ENCODE measurements around the gene FRG2C. TPM values are rescaled to one million over a fixed set of nuclear protein-coding genes. Genes with fewer than 3 reads are reported as not detected.
A peak's percentile ranks its signal among the peaks of the same experiment; 100 is the strongest.
"Not testable (repeated sequence)": the region's sequence is repeated elsewhere in the genome, so short reads cannot be mapped to it uniquely, and the experiment has no call there.

The FRG2C gene
- not detected for polyA plus RNA-seq (2013, experiment 1 of 2)
- polyA plus RNA-seq (2013, experiment 2 of 2), result not detected

DNA sequence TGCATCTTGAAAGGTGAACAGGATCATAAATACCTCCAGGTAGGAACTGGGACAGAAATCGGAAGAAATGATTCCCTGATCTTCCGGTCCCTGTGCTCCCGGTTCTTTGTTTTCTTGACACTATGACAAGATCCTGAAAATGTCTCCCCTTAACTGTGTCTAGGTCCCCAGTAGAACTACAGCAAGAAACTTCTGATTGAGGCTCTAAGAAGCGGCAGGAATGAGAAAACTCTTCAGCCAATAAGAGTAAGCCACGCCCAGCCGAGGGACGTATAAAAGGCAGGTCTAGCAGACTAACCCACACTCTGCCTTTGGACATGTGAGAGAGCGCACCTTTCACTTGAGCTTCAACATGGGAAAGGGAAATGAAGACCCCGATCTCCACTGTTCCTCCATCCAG lies at the start of gene FRG2C:
Gene FRG2C (plus strand): TSS at position 301 of the 400 bp plus-strand sequence. CDS start 52 bp downstream, at position 353.
- WGBS, 2 experiments (ENCODE audit: insufficient coverage in 2 of 2), result 79 to 89% methylated on average over 4 of the region's 9 CpGs
- not testable (repeated sequence) for H3K4me1 ChIP-seq (ENCODE audit: control insufficient read depth, insufficient read depth, low read length, poor library complexity, severe bottlenecking); H3K4me3 ChIP-seq (ENCODE audit: extremely low read depth, insufficient read depth, low read length, poor library complexity, severe bottlenecking); H3K9me3 ChIP-seq (ENCODE audit: control insufficient read depth, low read length); H3K27ac ChIP-seq (ENCODE audit: low read depth, low read length, severe bottlenecking); H3K36me3 ChIP-seq (ENCODE audit: control insufficient read depth, insufficient read depth, low read length)

GRCh38 chr3:75618666-75619305 lies 45.3 kb upstream of the FRG2C start:
- not testable (repeated sequence) for H3K4me1 ChIP-seq (ENCODE audit: control insufficient read depth, insufficient read depth, low read length, poor library complexity, severe bottlenecking); H3K36me3 ChIP-seq (ENCODE audit: control insufficient read depth, insufficient read depth, low read length); H3K27ac ChIP-seq (ENCODE audit: low read depth, low read length, severe bottlenecking); H3K9me3 ChIP-seq (ENCODE audit: control insufficient read depth, low read length)
- 6 to 23% methylated on average over 10 to 22 of the region's 43 CpGs for WGBS, 2 experiments (ENCODE audit: insufficient coverage in 2 of 2)
- H3K4me3 ChIP-seq (ENCODE audit: extremely low read depth, insufficient read depth, low read length, poor library complexity, severe bottlenecking), result peak overlapping the region; percentile 38

DNA sequence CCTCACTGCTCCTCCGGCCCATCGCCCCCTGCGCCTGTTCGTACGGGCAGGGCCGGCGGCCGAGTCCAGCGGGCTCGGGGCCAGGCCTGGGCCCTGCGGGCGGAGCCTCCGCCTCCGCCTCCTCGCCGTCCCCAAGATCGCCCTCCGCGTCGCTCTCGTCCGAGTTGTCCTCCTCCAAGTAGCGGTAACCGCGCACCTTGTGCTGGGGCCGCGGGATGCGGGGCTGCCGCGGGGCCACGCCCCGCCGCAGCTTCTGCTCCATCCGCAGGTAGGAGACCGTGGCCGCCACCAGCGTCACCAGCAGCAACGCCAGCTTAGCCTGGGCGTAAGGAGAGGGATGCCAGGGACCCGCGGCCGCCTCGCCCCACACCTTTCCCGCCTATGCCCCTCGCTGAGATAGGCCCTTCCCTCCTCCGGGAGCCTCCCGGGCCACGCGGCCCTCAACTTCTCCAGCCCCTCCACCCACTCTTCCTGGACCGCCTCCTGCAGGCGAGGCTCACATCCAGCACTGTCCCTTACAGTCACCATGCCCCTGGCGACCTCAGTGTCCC lies 44.6 kb upstream of the FRG2C start:
- not testable (repeated sequence) for H3K27ac ChIP-seq (ENCODE audit: low read depth, low read length, severe bottlenecking); H3K4me1 ChIP-seq (ENCODE audit: control insufficient read depth, insufficient read depth, low read length, poor library complexity, severe bottlenecking); H3K36me3 ChIP-seq (ENCODE audit: control insufficient read depth, insufficient read depth, low read length); H3K9me3 ChIP-seq (ENCODE audit: control insufficient read depth, low read length)
- 1 to 2% methylated on average over 33 to 44 of the region's 52 CpGs for WGBS, 2 experiments (ENCODE audit: insufficient coverage in 2 of 2)
- H3K4me3 ChIP-seq (ENCODE audit: extremely low read depth, insufficient read depth, low read length, poor library complexity, severe bottlenecking), result peak overlapping the region; percentile 38

- H3K4me3 ChIP-seq (ENCODE audit: extremely low read depth, insufficient read depth, low read length, poor library complexity, severe bottlenecking); H3K4me1 ChIP-seq (ENCODE audit: control insufficient read depth, insufficient read depth, low read length, poor library complexity, severe bottlenecking); H3K9me3 ChIP-seq (ENCODE audit: control insufficient read depth, low read length); H3K27ac ChIP-seq (ENCODE audit: low read depth, low read length, severe bottlenecking); H3K36me3 ChIP-seq (ENCODE audit: control insufficient read depth, insufficient read depth, low read length): not testable (repeated sequence)
- WGBS, 2 experiments (ENCODE audit: insufficient coverage in 2 of 2), result 82 to 87% methylated on average over 7 of the region's 10 CpGs
These were observed 42.4 kb upstream of the FRG2C start for GRCh38 chr3:75621772-75622171.

DNA sequence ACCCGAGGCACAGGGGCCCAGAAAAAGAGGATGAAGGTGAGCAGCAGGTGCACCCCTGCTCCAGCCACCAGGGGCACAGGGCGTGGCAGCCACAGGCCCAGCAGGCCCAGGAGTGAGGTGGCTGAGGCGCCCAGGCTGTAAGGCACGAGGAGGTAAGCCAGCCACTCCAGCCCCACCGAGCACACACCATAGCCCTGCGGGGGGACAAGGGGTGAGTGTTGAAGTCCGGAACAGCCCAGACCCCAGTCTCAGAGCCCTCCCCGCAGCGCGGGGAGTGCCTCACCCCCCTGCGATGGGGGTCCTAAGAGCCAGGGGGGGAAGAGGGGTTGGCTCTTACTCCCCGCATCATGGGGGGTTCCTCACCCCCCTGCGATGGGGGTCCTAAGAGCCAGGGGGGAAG lies 40.5 kb upstream of the FRG2C start:
- H3K9me3 ChIP-seq (ENCODE audit: control insufficient read depth, low read length); H3K36me3 ChIP-seq (ENCODE audit: control insufficient read depth, insufficient read depth, low read length); H3K4me3 ChIP-seq (ENCODE audit: extremely low read depth, insufficient read depth, low read length, poor library complexity, severe bottlenecking); H3K4me1 ChIP-seq (ENCODE audit: control insufficient read depth, insufficient read depth, low read length, poor library complexity, severe bottlenecking); H3K27ac ChIP-seq (ENCODE audit: low read depth, low read length, severe bottlenecking): not testable (repeated sequence)
- WGBS, 2 experiments (ENCODE audit: insufficient coverage in 2 of 2), result 72 to 88% methylated on average over 2 to 5 of the region's 13 CpGs

GRCh38 chr3:75630887-75631535 lies 33.1 kb upstream of the FRG2C start:
- H3K9me3 ChIP-seq (ENCODE audit: control insufficient read depth, low read length); H3K27ac ChIP-seq (ENCODE audit: low read depth, low read length, severe bottlenecking); H3K36me3 ChIP-seq (ENCODE audit: control insufficient read depth, insufficient read depth, low read length); H3K4me3 ChIP-seq (ENCODE audit: extremely low read depth, insufficient read depth, low read length, poor library complexity, severe bottlenecking); H3K4me1 ChIP-seq (ENCODE audit: control insufficient read depth, insufficient read depth, low read length, poor library complexity, severe bottlenecking): not testable (repeated sequence)
- 100% methylated on average over 1 of the region's 2 CpGs; no CpG with 5 or more reads in 1 of the 2 experiments for WGBS, 2 experiments (ENCODE audit: insufficient coverage in 2 of 2)

DNA sequence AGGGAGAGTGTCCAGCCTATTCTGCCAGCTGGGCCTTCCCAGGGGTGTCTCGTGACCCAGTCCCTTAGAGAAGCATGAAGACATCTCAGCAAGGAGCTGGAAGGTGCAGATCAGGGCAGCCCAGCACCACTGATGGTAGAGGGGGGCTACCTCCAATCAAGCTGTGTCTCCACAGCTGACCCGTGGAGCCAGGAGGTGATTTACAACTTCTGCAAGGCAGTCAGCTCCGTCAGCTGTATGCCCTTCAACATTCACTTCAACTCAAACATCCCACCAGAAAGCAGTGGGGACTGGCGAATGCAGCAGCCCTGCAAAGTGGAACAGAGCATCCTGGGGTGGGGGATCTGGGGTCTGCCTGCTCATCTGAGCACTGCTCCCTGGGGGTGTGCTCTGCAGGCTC lies 32.6 kb upstream of the FRG2C start:
- WGBS, 2 experiments (ENCODE audit: insufficient coverage in 2 of 2), result 73 to 100% methylated on average over 1 to 4 of the region's 4 CpGs

DNA sequence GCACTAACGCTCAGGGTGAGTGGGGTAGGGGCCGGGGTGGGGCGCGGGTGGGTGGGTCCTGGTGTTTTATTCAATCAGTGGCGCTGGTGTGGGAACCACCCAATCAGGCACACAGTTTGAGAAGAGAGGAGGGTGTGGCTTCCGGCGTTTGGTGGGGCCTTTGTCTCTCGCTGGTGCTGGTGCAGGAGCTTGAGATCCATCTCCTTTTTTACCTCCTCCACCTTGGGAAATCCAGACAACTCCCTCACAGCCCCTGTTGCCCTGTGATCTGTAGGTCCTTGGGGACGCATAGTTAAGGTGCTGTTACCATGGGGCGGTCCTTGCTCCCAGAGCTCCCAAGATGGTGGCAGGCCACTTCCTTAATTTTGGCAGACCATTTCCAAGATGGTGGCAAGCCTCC lies 25.2 kb upstream of the FRG2C start:
- 98 to 100% methylated on average over 2 to 6 of the region's 10 CpGs for WGBS, 2 experiments (ENCODE audit: insufficient coverage in 2 of 2)
- not testable (repeated sequence) for H3K36me3 ChIP-seq (ENCODE audit: control insufficient read depth, insufficient read depth, low read length); H3K9me3 ChIP-seq (ENCODE audit: control insufficient read depth, low read length); H3K4me3 ChIP-seq (ENCODE audit: extremely low read depth, insufficient read depth, low read length, poor library complexity, severe bottlenecking); H3K4me1 ChIP-seq (ENCODE audit: control insufficient read depth, insufficient read depth, low read length, poor library complexity, severe bottlenecking); H3K27ac ChIP-seq (ENCODE audit: low read depth, low read length, severe bottlenecking)

More for the DNA sequence above, 32.6 kb upstream of the FRG2C start:
- H3K27ac ChIP-seq (ENCODE audit: low read depth, low read length, severe bottlenecking), result no peak overlapping the region
- no peaks in the 10 kb centered on the region for H3K36me3 ChIP-seq (ENCODE audit: control insufficient read depth, insufficient read depth, low read length)
- H3K9me3 ChIP-seq (ENCODE audit: control insufficient read depth, low read length), result no peaks in the 10 kb centered on the region
- no peak overlapping the region for H3K4me3 ChIP-seq (ENCODE audit: extremely low read depth, insufficient read depth, low read length, poor library complexity, severe bottlenecking)
- H3K4me1 ChIP-seq (ENCODE audit: control insufficient read depth, insufficient read depth, low read length, poor library complexity, severe bottlenecking), result no peaks in the 10 kb centered on the region

- not testable (repeated sequence) for H3K27ac ChIP-seq (ENCODE audit: low read depth, low read length, severe bottlenecking)
- 1 to 12% methylated on average over 8 to 9 of the region's 16 CpGs for WGBS, 2 experiments (ENCODE audit: insufficient coverage in 2 of 2)
These were observed 23.0 kb upstream of the FRG2C start for GRCh38 chr3:75641107-75641517.

GRCh38 chr3:75643031-75643800 lies 20.9 kb upstream of the FRG2C start:
- not testable (repeated sequence) for H3K36me3 ChIP-seq (ENCODE audit: control insufficient read depth, insufficient read depth, low read length); H3K4me3 ChIP-seq (ENCODE audit: extremely low read depth, insufficient read depth, low read length, poor library complexity, severe bottlenecking); H3K9me3 ChIP-seq (ENCODE audit: control insufficient read depth, low read length); H3K27ac ChIP-seq (ENCODE audit: low read depth, low read length, severe bottlenecking); H3K4me1 ChIP-seq (ENCODE audit: control insufficient read depth, insufficient read depth, low read length, poor library complexity, severe bottlenecking)
- 23 to 34% methylated on average over 10 to 13 of the region's 20 CpGs for WGBS, 2 experiments (ENCODE audit: insufficient coverage in 2 of 2)

More at GRCh38 chr3:75641107-75641517, 23.0 kb upstream of the FRG2C start:
- not testable (repeated sequence) for H3K36me3 ChIP-seq (ENCODE audit: control insufficient read depth, insufficient read depth, low read length); H3K4me1 ChIP-seq (ENCODE audit: control insufficient read depth, insufficient read depth, low read length, poor library complexity, severe bottlenecking); H3K9me3 ChIP-seq (ENCODE audit: control insufficient read depth, low read length)
- H3K4me3 ChIP-seq (ENCODE audit: extremely low read depth, insufficient read depth, low read length, poor library complexity, severe bottlenecking), result peak overlapping the region; percentile 51
